H1 (cell line): ENCODE results near the gene CRYGB. TPM values are rescaled to one million over a fixed set of nuclear protein-coding genes. Genes with fewer than 3 reads are reported as not detected.

Source experiments
- CTCF ChIA-PET: fragments of 300-600 bp; sonication (Branson Sonifier 250); formaldehyde crosslinking; loops from one replicate; lab custom pipeline; 2021; ENCODE audit not compliant: partially characterized antibody; lab: Charles Lee
- POLR2A ChIA-PET: fragments of 300-600 bp; sonication (Branson Sonifier 250); formaldehyde crosslinking; loops from one replicate; lab custom pipeline; 2021; ENCODE audit warnings: inconsistent platforms; ENCODE audit not compliant: partially characterized antibody; lab: Charles Lee
- DNase-seq, 2 experiments: peaks; one replicate each; pipeline versions ENCODE4 v3.0.0 to v3.0.0-alpha.2; 2010 to 2022; ENCODE audit warnings: low spot score in 2 of 2, low read depth in 1 of 2, mixed read lengths in 1 of 2
- FAIRE-seq: peaks from 2 replicates; lab custom pipeline; 2011; peaks lifted over from hg19 to GRCh38; lab: Jason Lieb, UNC
- H2AFZ ChIP-seq: 2 replicates; pipeline ENCODE4 v1.8.1; 2012; ENCODE audit warnings: low read length, inconsistent platforms
- H2AK5ac ChIP-seq: 2 replicates; pipeline ENCODE4 v1.6.1; 2013; ENCODE audit warnings: low read depth, low read length
- H2BK120ac ChIP-seq: replicated peaks from 2 replicates; pipeline ENCODE3; 2013; ENCODE audit warnings: low read depth, low read length, inconsistent platforms
- H2BK12ac ChIP-seq: 2 replicates; pipeline ENCODE4 v1.6.1; 2013; ENCODE audit warnings: low read depth, low read length
- H2BK15ac ChIP-seq: 2 replicates; pipeline ENCODE4 v1.6.1; 2013; ENCODE audit warnings: low read length
- H2BK20ac ChIP-seq: 2 replicates; pipeline ENCODE4 v1.6.1; 2013; ENCODE audit warnings: low read length
- H2BK5ac ChIP-seq: 2 replicates; pipeline ENCODE4 v1.6.1; 2013; ENCODE audit warnings: low read depth, low read length
- H3K14ac ChIP-seq: 2 replicates; pipeline ENCODE4 v1.6.1; 2013; ENCODE audit warnings: inconsistent platforms; ENCODE audit not compliant: insufficient read length
- H3K18ac ChIP-seq: 2 replicates; pipeline ENCODE4 v1.6.1; 2013; ENCODE audit warnings: low read length; ENCODE audit errors: extremely low read depth
- H3K23ac ChIP-seq: 2 replicates; pipeline ENCODE4 v1.6.1; 2013; ENCODE audit warnings: inconsistent platforms; ENCODE audit not compliant: insufficient read length
- H3K23me2 ChIP-seq: 2 replicates; pipeline ENCODE4 v1.6.1; 2013; ENCODE audit warnings: low read depth, low read length
- H3K27ac ChIP-seq: 2 replicates; pipeline ENCODE4 v1.6.1; 2011; ENCODE audit warnings: low read depth, low read length, inconsistent platforms
- H3K27me3 ChIP-seq, 4 experiments: replicated peaks in 1 of 4; 1 replicate in 1 of 4; 2 replicates in 3 of 4; pipeline versions ENCODE4 v1.6.1 to v1.8.1; 2011 to 2013; ENCODE audit warnings: low read length in 3 of 4, mild to moderate bottlenecking in 3 of 4, inconsistent platforms in 2 of 4, mixed read lengths in 2 of 4, moderate library complexity in 1 of 4; ENCODE audit not compliant: control insufficient read depth in 3 of 4, insufficient read depth in 3 of 4; ENCODE audit errors: extremely low read depth in 1 of 4
- H3K36me3 ChIP-seq, 4 experiments: 2 replicates each; pipeline versions ENCODE4 v1.6.1 to v1.8.1; 2011 to 2013; ENCODE audit warnings: mild to moderate bottlenecking in 4 of 4, low read length in 3 of 4, moderate library complexity in 2 of 4, control low read depth in 1 of 4, inconsistent platforms in 1 of 4; ENCODE audit not compliant: insufficient read depth in 4 of 4, control insufficient read depth in 2 of 4
- H3K4ac ChIP-seq: replicated peaks from 2 replicates; pipeline ENCODE3; 2013; ENCODE audit warnings: low read length, low read depth, mixed read lengths, inconsistent platforms; ENCODE audit not compliant: insufficient read length
- H3K4me1 ChIP-seq, 4 experiments: replicated peaks in 1 of 4; 1 replicate in 1 of 4; 2 replicates in 3 of 4; pipeline versions ENCODE4 v1.6.1 to v1.8.1; 2011 to 2013; ENCODE audit warnings: low read length in 3 of 4, inconsistent platforms in 2 of 4, mixed read lengths in 1 of 4; ENCODE audit not compliant: insufficient read depth in 4 of 4, control insufficient read depth in 3 of 4
- H3K4me2 ChIP-seq, 2 experiments: 2 replicates each; pipeline versions ENCODE4 v1.6.1 to v1.8.1; 2011 to 2013; ENCODE audit warnings: low read depth in 2 of 2, low read length in 2 of 2, control low read depth in 1 of 2, inconsistent platforms in 1 of 2, mild to moderate bottlenecking in 1 of 2; ENCODE audit not compliant: insufficient read depth in 1 of 2
- H3K4me3 ChIP-seq, 4 experiments: fragments of 200-600, 300-600 bp in 1 of 4; sonication (generic), shearing (Covaris generic), sonication (Bioruptor Twin) in 1 of 4; 2 replicates each; pipeline versions ENCODE4 v1.5.1 to v1.8.1; 2011 to 2016; ENCODE audit warnings: low read length in 4 of 4, low read depth in 3 of 4, control low read depth in 2 of 4, inconsistent platforms in 2 of 4, mild to moderate bottlenecking in 2 of 4, mixed read lengths in 1 of 4, moderate library complexity in 1 of 4; ENCODE audit not compliant: insufficient read depth in 2 of 4; ENCODE audit errors: extremely low read depth in 1 of 4
- H3K56ac ChIP-seq: replicated peaks from 2 replicates; pipeline ENCODE3; 2013; ENCODE audit warnings: low read depth, mild to moderate bottlenecking, mixed read lengths, low read length, inconsistent platforms; ENCODE audit not compliant: insufficient read length
- H3K79me1 ChIP-seq: 2 replicates; pipeline ENCODE4 v1.6.1; 2013; ENCODE audit warnings: low read depth, low read length, control low read depth
- H3K79me2 ChIP-seq, 2 experiments: 2 replicates each; pipeline versions ENCODE4 v1.6.1 to v1.8.1; 2012 to 2013; ENCODE audit warnings: low read length in 2 of 2, mild to moderate bottlenecking in 2 of 2, inconsistent platforms in 1 of 2; ENCODE audit not compliant: insufficient read depth in 2 of 2, control insufficient read depth in 1 of 2
- H3K9ac ChIP-seq, 4 experiments: replicated peaks in 1 of 4; 1 replicate in 1 of 4; 2 replicates in 3 of 4; pipeline versions ENCODE4 v1.6.1 to v1.8.1; 2011 to 2013; ENCODE audit warnings: low read depth in 3 of 4, low read length in 3 of 4, control low read depth in 2 of 4, mild to moderate bottlenecking in 2 of 4, moderate library complexity in 2 of 4, inconsistent platforms in 1 of 4; ENCODE audit errors: extremely low read depth in 1 of 4
- H3K9me3 ChIP-seq, 2 experiments: 2 replicates each; pipeline versions ENCODE4 v1.6.1 to v1.8.1; 2012 to 2013; ENCODE audit warnings: mild to moderate bottlenecking in 2 of 2, moderate library complexity in 2 of 2, control low read depth in 1 of 2, inconsistent platforms in 1 of 2, low read depth in 1 of 2, low read length in 1 of 2, mixed read lengths in 1 of 2; ENCODE audit not compliant: insufficient read depth in 2 of 2
- H4K20me1 ChIP-seq, 2 experiments: replicated peaks in 1 of 2; 2 replicates each; pipeline versions ENCODE3 to v1.8.1; 2011 to 2013; ENCODE audit warnings: inconsistent platforms in 2 of 2, low read length in 2 of 2, mild to moderate bottlenecking in 1 of 2; ENCODE audit not compliant: insufficient read depth in 2 of 2, control insufficient read depth in 1 of 2
- H4K5ac ChIP-seq: 2 replicates; pipeline ENCODE4 v1.6.1; 2013; ENCODE audit warnings: low read length, low read depth, mixed read lengths, inconsistent platforms; ENCODE audit not compliant: insufficient read length
- H4K8ac ChIP-seq: 2 replicates; pipeline ENCODE4 v1.8.0; 2013; ENCODE audit warnings: mild to moderate bottlenecking, moderate library complexity, low read length, inconsistent platforms; ENCODE audit not compliant: insufficient read depth; ENCODE audit errors: extremely low read depth
- H4K91ac ChIP-seq: replicated peaks from 2 replicates; pipeline ENCODE3; 2013; ENCODE audit warnings: low read length, mixed read lengths, inconsistent platforms; ENCODE audit not compliant: insufficient read length
- ASH2L ChIP-seq: fragments of 200-600, 300-600 bp; sonication (generic); IDR thresholded peaks from one replicate; pipeline ENCODE4 v1.7.1; 2017; ENCODE audit warnings: low read length
- ATF2 ChIP-seq: IDR thresholded peaks from 2 replicates; pipeline ENCODE4 v1.6.1; 2012; ENCODE audit warnings: low read length, inconsistent platforms
- CTCF ChIP-seq, 3 experiments: IDR thresholded peaks; 1 replicate in 2 of 3; 2 replicates in 1 of 3; pipeline versions ENCODE4 v1.5.1 to v1.6.1; 2011; ENCODE audit warnings: low read length in 3 of 3, mild to moderate bottlenecking in 3 of 3, inconsistent platforms in 2 of 3, low read depth in 1 of 3, moderate library complexity in 1 of 3; ENCODE audit not compliant: insufficient read depth in 1 of 3; ENCODE audit errors: control extremely low read depth in 1 of 3
- HDAC6 ChIP-seq: IDR thresholded peaks from one replicate; pipeline ENCODE4 v1.7.1; 2012; ENCODE audit warnings: low read depth, mild to moderate bottlenecking, inconsistent platforms, low read length, moderate library complexity
- KDM4A ChIP-seq: IDR thresholded peaks from one replicate; pipeline ENCODE4 v1.7.1; 2012; ENCODE audit warnings: low read depth, mild to moderate bottlenecking, moderate library complexity, low read length, inconsistent platforms; ENCODE audit not compliant: severe bottlenecking
- RAD21 ChIP-seq, 2 experiments: IDR thresholded peaks in 1 of 2; conservative IDR thresholded peaks in 1 of 2; 2 replicates each; pipeline ENCODE4 v1.6.1; 2011; ENCODE audit warnings: low read depth in 2 of 2, low read length in 2 of 2, improper control_type of control experiment in 1 of 2, inconsistent platforms in 1 of 2, mild to moderate bottlenecking in 1 of 2, moderate library complexity in 1 of 2
- SIN3A ChIP-seq, 2 experiments: IDR thresholded peaks in 1 of 2; conservative IDR thresholded peaks in 1 of 2; 2 replicates each; pipeline ENCODE4 v1.6.1; 2011 to 2012; ENCODE audit warnings: low read length in 2 of 2, improper control_type of control experiment in 1 of 2, low read depth in 1 of 2, mild to moderate bottlenecking in 1 of 2
- SP1 ChIP-seq: IDR thresholded peaks from 2 replicates; pipeline ENCODE4 v1.6.1; 2011; ENCODE audit warnings: low read depth, low read length
- ZNF274 ChIP-seq: IDR thresholded peaks from 2 replicates; pipeline ENCODE4 v1.7.0; 2012; ENCODE audit warnings: low read length, borderline replicate concordance; ENCODE audit errors: extremely low read depth
- WGBS, 2 experiments: shearing (Covaris generic) in 1 of 2; methylation state at CpG; one replicate each; pipeline versions ENCODE4 v1.1.6 to v1.1.7; 2013 to 2015; ENCODE audit warnings: low lambda C conversion rate in 2 of 2, mixed read lengths in 2 of 2, inconsistent platforms in 1 of 2, low coverage in 1 of 2, missing lambda C conversion rate in 1 of 2; ENCODE audit not compliant: insufficient replicate concordance in 2 of 2, insufficient coverage in 1 of 2, insufficient read length in 1 of 2; ENCODE audit errors: extremely low coverage in 1 of 2, missing lambda C conversion rate in 1 of 2; 5-methylcytosine and 5-hydroxymethylcytosine counted together
- polyA plus RNA-seq, 7 experiments: library from polyadenylated mRNA; depleted of rRNA in 3 of 7; stranded (reverse) in 5 of 7; unstranded in 2 of 7; fragments of >200 nt in 5 of 7; fragments of 200-250 nt in 2 of 7; gene quantifications; 1 replicate in 5 of 7; 2 replicates in 1 of 7; 4 replicates in 1 of 7; pipeline versions ENCODE4 v1.2.1 to v1.2.3, GENCODE V29; 2011 to 2013; ENCODE audit warnings: missing spikeins in 2 of 7, mixed read lengths in 2 of 7
- total RNA-seq: library from RNA; stranded (reverse); fragmentation: NEBNext Ultra II Directional; extraction: Animal tissue kit (Norgen Biotek cat#: 25700); gene quantifications from 2 replicates; pipeline ENCODE4 v1.2.1, GENCODE V29; 2021

CRYGB gene
- total and polyA plus RNA-seq, 2 of the 8 experiments (the other 6 are each of a cell fraction or from before 2014, with no cell fraction given), result 0.38 TPM; not detected in 1

GRCh38 chr2:208186465-208186864 is 40.5 kb upstream of the CRYGB start:
- ChIA-PET CTCF (interaction anchor here (1.6 to 5.9 kb wide), 2 partner anchors 11 to 85 kb away, joined by 4 to 43 read pairs; no protein-coding TSS in a partner anchor), POLR2A (interaction anchor here (0.6 to 0.9 kb wide), 2 partner anchors 62 to 68 kb away, joined by 3 to 4 read pairs; partner anchors contain the start of gene IDH1)
- no peak overlapping the region for H3K18ac ChIP-seq
- no peak overlapping the region for H3K27ac ChIP-seq
- no peak overlapping the region for H2AK5ac ChIP-seq
- no peak overlapping the region for H4K91ac ChIP-seq
- no peaks in the 10 kb centered on the region for H3K79me1 ChIP-seq
- FAIRE-seq (no peak), DNase-seq (no peak)
- H2BK12ac ChIP-seq, result no peak overlapping the region
- peaks cover 3 to 14% (median 11%) of the 10 kb centered on the region in 4 experiments; a peak in 6 of 7 replicates for H3K4me1 ChIP-seq
- no peak overlapping the region for H3K4me2 ChIP-seq
- H3K14ac ChIP-seq, result no peak overlapping the region
- H3K4me3 ChIP-seq, result no peak overlapping the region
- WGBS, 2 experiments, result 65% methylated on average over 5 of the region's 5 CpGs; no CpG with 5 or more reads in 1 of the 2 experiments
- no peak overlapping the region for H2AFZ ChIP-seq
- H3K23me2 ChIP-seq, result no peaks in the 10 kb centered on the region; the same call in 1 of the 2 replicates
- H2BK20ac ChIP-seq, result no peak overlapping the region
- no peaks in the 10 kb centered on the region for H3K79me2 ChIP-seq
- no peaks in the 10 kb centered on the region for H3K36me3 ChIP-seq
- no peak overlapping the region for H3K23ac ChIP-seq
- no peak overlapping the region for H2BK120ac ChIP-seq
- no peak overlapping the region for H3K4ac ChIP-seq
- H2BK5ac ChIP-seq, result no peak overlapping the region
- no peaks in the 10 kb centered on the region for H3K9me3 ChIP-seq
- H3K56ac ChIP-seq, result no peak overlapping the region
- H4K8ac ChIP-seq, result no peak overlapping the region
- no peaks in the 10 kb centered on the region for H3K27me3 ChIP-seq
- H3K9ac ChIP-seq, result no peak overlapping the region
- no peak overlapping the region for H2BK15ac ChIP-seq
- no peak overlapping the region for H4K5ac ChIP-seq
- no peaks in the 10 kb centered on the region for H4K20me1 ChIP-seq
- no peak for TF ChIP-seq ASH2L
- no peak for TF ChIP-seq ZNF274
- TF ChIP-seq SIN3A (conservative IDR thresholded peaks at IDR 0.05 in 1 of 2, IDR thresholded peaks at IDR 0.05 in 1 of 2; ENCODE audit: low read depth in 1 of 2, low read length in 2 of 2), result no peak
- no peak for TF ChIP-seq HDAC6
- no peak for TF ChIP-seq CTCF (IDR thresholded peaks at IDR 0.05; ENCODE audit: control extremely low read depth in 1 of 3, insufficient read depth in 1 of 3, low read depth in 1 of 3, low read length in 3 of 3)
- TF ChIP-seq KDM4A, result no peak
- TF ChIP-seq RAD21 (IDR thresholded peaks at IDR 0.05 in 1 of 2, conservative IDR thresholded peaks at IDR 0.05 in 1 of 2; ENCODE audit: low read depth in 2 of 2, low read length in 2 of 2), result no peak
- TF ChIP-seq SP1, result no peak
- TF ChIP-seq ATF2, result no peak
